GM18867 (cell line): ENCODE results near the gene PDZD2.

ENCODE experiments used
- ATAC-seq: cut with Tn5 transposase; IDR thresholded peaks from one replicate; pipeline ENCODE4 v1.9.1; 2021; ENCODE audit warnings: mild to moderate bottlenecking, moderate library complexity; ENCODE audit not compliant: unreplicated experiment

Gene PDZD2

GRCh38 chr5:32150366-32150765 lies 511.4 kb downstream of the PDZD2 start:
- ATAC-seq: no peak

DNA sequence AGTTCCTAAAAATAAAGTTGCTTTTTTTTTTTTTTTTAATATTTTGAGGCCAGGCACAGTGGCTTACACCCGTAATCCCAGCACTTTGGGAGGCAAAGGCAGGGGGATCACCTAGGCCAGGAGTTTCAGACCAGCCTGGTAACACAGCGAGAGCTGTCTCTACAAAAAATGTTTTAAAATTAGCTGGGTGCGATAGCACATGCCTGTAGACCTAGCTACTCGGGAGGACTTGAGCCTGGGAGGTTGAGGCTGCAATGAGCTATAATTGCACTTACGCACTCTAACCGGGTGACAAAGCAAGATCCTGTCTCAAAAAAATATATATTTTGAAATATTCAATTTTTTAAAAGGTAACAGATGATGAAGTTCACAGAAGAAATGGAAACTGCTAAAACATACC lies 512.3 kb downstream of the PDZD2 start:
- ATAC-seq: no peak

DNA sequence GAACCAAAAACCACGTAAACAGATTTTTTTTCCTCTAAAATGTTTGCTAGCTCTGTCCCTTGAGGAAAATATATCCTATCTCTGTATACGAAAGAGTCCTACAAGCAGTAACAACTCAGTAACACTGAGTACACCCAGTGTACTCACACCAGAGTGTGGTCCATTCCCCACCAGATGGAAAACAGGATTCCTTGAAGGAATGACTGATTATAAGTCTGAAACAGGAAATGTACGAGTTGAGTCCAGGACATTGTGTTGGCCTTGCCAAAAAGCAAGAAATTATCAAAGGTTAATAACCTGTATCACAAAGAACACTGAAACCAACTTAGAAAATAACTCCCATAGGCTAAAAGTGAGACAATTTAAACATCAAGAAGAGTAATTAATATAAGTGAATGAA lies 514.8 kb downstream of the PDZD2 start:
- no peak for ATAC-seq

- no peak for ATAC-seq
Measured at GRCh38 chr5:32155211-32155610, 516.3 kb downstream of the PDZD2 start.

- ATAC-seq: no peak
Measured at GRCh38 chr5:32156635-32157034, 517.7 kb downstream of the PDZD2 start.

GRCh38 chr5:32157078-32157477 lies 518.1 kb downstream of the PDZD2 start:
- ATAC-seq: no peak

DNA sequence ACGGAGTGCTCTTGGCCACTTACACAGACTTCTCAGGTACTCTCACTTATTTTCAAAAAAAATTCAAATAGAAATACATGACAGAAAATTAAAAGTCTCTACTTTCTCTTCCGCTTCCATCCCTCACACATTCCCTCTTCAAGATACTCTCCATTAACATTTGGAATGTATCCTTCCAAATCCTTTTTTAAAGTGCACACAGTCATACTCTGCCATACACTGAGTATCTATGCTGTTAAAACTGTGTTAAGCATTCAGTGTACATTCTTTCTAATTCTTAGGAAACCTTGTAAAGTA lies 519.7 kb downstream of the PDZD2 start:
- ATAC-seq: no peak

DNA sequence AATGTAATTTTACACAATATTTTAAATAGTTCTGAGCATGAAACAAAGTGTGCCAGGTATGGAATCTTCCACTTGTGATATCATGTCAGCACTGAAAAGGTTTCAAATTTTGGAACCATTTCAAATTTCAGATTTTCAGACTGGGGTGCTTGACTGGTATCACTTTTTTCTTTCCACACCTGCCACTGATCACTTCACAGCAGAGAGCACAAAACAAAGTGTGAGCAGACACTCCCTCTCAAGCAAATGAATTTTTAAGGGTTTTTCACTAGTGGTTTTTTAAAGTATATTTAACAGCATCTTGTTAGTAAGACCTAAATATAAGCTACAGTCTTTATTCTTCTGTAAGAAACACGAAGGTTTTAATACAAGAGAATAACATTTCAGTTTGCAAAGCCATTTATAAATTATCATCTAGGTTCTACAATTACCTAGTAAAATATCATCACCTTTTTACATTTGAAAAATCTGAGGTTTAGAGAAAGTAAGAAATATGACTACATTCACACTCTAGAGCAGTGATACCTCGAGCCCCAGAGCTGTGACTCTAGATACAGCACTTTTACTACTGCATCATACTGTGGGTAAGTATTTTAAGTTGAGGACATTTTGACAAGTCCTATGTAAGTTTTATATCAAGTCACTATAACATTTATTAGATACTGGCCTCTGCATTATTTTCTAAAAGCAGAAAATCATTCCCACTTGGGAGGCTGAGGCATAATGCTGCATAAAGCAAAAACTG lies 520.6 kb downstream of the PDZD2 start:
- peak; percentile 39 for ATAC-seq

DNA sequence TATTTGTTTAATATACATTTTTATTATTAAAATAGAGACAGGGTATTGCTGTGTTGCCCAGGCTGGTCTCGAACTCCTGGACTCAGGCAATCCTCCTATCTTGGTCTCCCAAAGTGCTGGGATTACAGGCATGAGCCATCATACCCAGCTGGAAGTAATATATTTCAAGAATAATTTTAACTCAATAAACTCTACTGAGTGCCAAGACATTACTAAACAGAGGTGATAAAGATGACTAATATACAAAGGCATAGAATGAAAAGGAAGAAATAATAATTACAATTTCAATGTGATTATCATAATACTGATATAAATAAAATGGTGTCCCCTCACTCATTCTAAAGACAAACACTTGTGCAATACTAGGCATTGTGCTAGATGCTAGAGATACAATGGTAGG lies 521.3 kb downstream of the PDZD2 start:
- ATAC-seq: no peak
